ENCODE measurements around the gene GSE1. TPM values are rescaled to one million over a fixed set of nuclear protein-coding genes. Genes with fewer than 3 reads are reported as not detected.
A peak's percentile ranks its signal among the peaks of the same experiment; 100 is the strongest.

Gene GSE1
- total and polyA plus RNA-seq, 11 donors = 18.1 to 48.4 (median 37.1) TPM

DNA sequence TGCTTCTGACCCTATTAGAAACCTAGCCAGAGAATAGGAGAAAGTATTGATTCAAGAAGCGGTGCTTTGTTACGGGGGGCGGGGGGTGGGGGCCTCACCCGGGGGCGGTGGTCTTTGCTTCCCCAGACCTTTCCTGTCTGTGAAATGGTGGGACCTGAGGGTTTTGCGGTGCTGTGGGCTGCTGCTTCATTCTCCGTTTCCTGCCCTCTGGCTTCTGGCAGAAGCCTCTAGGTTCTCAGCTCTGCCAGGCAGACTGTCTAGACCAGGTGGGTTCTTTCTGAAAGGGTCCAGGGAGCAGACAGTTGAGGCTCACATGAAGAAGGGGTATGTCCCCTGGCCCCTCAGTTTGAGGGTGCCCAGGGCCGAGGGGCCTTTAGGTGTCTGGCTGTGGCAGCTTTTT lies 14.0 kb downstream of the GSE1 start:
- whole genome bisulfite sequencing, 4 donors = 31 to 45% (median 33%) methylated on average over 7 to 8 of the region's 8 CpGs
- TF ChIP-seq POLR2A (IDR thresholded peaks at IDR 0.05) = no peak
- TF ChIP-seq, protein P1, sequence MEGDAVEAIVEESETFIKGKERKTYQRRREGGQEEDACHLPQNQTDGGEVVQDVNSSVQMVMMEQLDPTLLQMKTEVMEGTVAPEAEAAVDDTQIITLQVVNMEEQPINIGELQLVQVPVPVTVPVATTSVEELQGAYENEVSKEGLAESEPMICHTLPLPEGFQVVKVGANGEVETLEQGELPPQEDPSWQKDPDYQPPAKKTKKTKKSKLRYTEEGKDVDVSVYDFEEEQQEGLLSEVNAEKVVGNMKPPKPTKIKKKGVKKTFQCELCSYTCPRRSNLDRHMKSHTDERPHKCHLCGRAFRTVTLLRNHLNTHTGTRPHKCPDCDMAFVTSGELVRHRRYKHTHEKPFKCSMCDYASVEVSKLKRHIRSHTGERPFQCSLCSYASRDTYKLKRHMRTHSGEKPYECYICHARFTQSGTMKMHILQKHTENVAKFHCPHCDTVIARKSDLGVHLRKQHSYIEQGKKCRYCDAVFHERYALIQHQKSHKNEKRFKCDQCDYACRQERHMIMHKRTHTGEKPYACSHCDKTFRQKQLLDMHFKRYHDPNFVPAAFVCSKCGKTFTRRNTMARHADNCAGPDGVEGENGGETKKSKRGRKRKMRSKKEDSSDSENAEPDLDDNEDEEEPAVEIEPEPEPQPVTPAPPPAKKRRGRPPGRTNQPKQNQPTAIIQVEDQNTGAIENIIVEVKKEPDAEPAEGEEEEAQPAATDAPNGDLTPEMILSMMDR (IDR thresholded peaks at IDR 0.05) = no peak
- Histone ChIP-seq H3K9me3 (peaks cover 0 to 12% (median 1%) of the 10 kb centered on the region in 12 donors), H3K27me3 (no peaks in the 10 kb centered on the region), H3K4me1 (peaks cover 5 to 92% (median 49%) of the 10 kb centered on the region in 12 donors), H3K27ac (peak overlapping the region; percentile 27 to 97 (median 90)), H3K4me3 (peak overlapping the region in 2 of 12 donors; percentile 18 to 23), H3K36me3 (no peaks in the 10 kb centered on the region)
- intact Hi-C loops (cut with DNase I) = no loop called here
- no peak for ATAC-seq
- no peak for DNase-seq

DNA sequence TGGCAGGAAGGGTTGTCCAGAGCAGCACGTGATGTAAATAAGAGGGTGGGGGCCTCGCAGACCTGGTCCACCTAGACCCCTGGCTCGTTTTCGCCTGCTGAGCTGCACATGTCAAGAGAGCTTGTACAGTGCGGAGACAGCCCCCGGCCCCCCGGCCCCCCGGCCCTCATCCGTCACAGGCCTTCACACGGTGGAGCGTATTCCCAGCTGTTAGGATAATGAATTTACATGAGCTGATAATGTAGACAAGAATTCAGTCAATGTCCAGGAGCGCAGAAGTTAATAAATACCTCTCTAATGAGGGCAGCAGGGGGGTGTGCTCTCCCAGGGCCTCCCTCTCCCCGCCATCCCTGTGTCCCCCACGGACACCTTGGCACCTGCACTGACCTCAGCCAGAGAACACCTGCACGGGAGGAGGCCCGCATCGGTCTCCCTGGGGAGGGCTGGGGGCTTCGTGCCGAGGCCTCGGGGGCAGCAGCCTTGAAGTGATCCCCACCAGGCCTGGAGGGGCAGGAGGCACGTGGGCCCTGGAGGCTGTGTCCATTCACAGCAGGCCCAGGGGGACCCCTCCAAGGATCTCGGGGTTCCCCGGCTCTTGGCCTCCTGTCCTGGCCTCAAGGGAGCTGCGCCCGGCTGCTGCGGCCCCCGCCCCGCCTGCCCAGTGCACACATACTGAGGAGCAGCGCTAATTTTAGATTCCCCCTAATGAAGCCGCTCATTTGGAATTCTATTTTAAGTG lies 14.6 kb downstream of the GSE1 start:
- H3K4me3 ChIP-seq = peak overlapping the region in 7 of 12 donors; percentile 23 to 41 (median 31)
- ATAC-seq = peak; percentile 74 to 86 (median 80)
- H3K4me1 ChIP-seq = peaks cover 5 to 94% (median 49%) of the 10 kb centered on the region in 12 donors
- intact Hi-C loops (cut with DNase I) = no loop called here
- 45 to 62% (median 50%) methylated on average over 23 to 30 of the region's 30 CpGs for WGBS, 4 donors
- DNase-seq = peak in 4 of 5 donors; percentile 64 to 78 (median 72)
- H3K36me3 ChIP-seq = no peaks in the 10 kb centered on the region
- peak overlapping the region; percentile 56 to 97 (median 90) for H3K27ac ChIP-seq
- H3K27me3 ChIP-seq = no peaks in the 10 kb centered on the region
- no peak for TF ChIP-seq POLR2A (IDR thresholded peaks at IDR 0.05)
- TF ChIP-seq, protein P1 (IDR thresholded peaks at IDR 0.05) = no peak
- peaks cover 0 to 12% (median 1%) of the 10 kb centered on the region in 12 donors for H3K9me3 ChIP-seq

DNA sequence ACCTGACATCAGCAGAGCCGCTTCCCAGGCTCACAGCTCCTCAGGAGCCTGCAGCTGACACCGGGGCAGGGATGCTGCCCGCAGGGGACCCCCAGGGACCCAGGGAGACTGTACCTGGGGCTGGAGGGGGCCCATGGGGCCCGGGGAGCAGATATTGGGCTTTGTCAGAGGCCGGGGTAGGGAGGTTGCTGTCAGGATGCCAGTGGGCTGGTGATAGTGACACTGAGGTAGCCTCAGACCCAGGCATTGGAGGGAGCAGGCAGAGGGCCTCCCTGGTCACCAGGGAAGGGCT lies 15.1 kb downstream of the GSE1 start:
- peak in 1 of 2 donors; percentile 24 for TF ChIP-seq POLR2A (IDR thresholded peaks at IDR 0.05)
- TF ChIP-seq, protein P1 (IDR thresholded peaks at IDR 0.05) = no peak
- Histone ChIP-seq H3K27ac (peak overlapping the region; percentile 56 to 97 (median 90)), H3K4me1 (peaks cover 5 to 96% (median 49%) of the 10 kb centered on the region in 12 donors), H3K9me3 (peaks cover 0 to 12% (median 1%) of the 10 kb centered on the region in 12 donors), H3K27me3 (no peaks in the 10 kb centered on the region), H3K36me3 (no peaks in the 10 kb centered on the region), H3K4me3 (peak overlapping the region in 2 of 12 donors; percentile 24 to 38)
- ATAC-seq (peak in 1 of 4 donors; percentile 15), DNase-seq (no peak)
- intact Hi-C loops (cut with DNase I) = no loop called here
- WGBS, 4 donors = 20 to 62% (median 36%) methylated on average over 3 to 5 of the region's 5 CpGs

DNA sequence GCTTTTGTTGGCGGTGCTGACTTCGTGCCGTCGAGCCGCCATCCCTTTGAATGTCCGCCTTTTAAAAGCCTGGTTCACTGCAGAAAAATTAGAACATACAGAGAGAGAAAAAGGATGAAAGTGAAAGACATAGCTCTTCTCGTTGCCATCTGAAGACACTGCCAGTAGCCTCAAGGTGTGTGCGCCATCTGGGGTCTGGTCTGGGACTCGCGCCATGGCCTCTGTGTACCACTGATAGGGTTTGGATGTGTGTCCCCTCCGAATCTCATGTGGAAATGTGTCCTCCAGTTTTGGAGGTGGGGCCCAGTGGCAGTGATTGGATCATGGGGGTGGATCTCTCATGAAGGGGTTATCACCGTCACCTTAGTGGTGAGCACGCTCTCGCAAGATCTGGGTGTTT lies 15.5 kb downstream of the GSE1 start:
- Histone ChIP-seq H3K9me3 (peaks cover 0 to 12% (median 1%) of the 10 kb centered on the region in 12 donors), H3K36me3 (no peaks in the 10 kb centered on the region), H3K4me1 (peaks cover 5 to 96% (median 49%) of the 10 kb centered on the region in 12 donors), H3K4me3 (no peak overlapping the region), H3K27me3 (no peaks in the 10 kb centered on the region), H3K27ac (peak overlapping the region; percentile 56 to 97 (median 90))
- TF ChIP-seq, protein P1 (IDR thresholded peaks at IDR 0.05) = no peak
- ATAC-seq = no peak
- intact Hi-C loops (cut with DNase I) = no loop called here
- DNase-seq = no peak
- WGBS, 4 donors = 83 to 85% (median 83%) methylated on average over 14 of the region's 14 CpGs
